NCI-H1694 treated with DMSO at 0.1 percent for 48 hours (cell line): ENCODE results near the gene CLEC4M.
"Not testable (repeated sequence)": the region's sequence is repeated elsewhere in the genome, so short reads cannot be mapped to it uniquely, and the experiment has no call there.

ENCODE experiments used
- DNase-seq: peaks from one replicate; lab custom pipeline; 2025; lab: John Stamatoyannopoulos, UW

CLEC4M gene

DNA sequence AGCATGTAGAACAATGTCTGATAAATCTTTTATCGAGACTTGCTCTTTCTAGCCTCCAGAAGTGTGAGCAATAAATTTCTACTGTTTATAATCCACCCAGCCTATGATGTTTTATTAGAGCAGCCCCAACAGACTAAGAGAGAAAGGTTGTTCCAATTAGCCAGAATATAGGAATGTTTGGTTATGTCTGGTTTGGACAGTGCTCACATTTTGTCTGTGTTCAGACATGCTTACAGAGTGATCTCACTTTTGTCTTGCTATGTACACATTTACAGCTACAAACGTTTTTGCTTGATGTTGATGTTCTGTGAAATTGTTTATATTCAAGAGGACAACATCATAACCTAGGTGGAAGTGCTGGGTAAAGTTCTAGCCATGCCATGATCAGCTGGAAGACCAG lies 48.9 kb downstream of the CLEC4M start:
- DNase-seq: no peak

DNA sequence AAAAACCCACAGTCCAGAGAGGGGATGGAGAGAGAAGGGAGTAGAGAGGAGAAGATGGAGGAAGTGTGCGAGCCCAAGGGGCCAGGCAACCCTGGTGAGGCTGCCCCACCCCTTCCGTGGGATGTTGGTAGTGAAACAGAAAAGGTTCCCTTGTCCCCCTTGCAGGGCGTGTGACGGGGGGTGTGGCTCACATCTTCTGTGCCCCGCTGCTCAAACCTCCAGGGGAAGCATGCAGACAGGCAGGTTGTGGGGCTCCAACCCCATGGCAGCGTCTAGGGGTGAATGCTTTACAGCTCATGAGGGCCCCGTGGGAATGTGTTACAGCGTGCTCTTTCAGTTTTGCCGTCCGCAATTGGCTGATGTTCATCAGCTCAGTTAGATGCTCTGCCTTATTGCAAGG lies 52.3 kb downstream of the CLEC4M start:
- DNase-seq: no peak

DNA sequence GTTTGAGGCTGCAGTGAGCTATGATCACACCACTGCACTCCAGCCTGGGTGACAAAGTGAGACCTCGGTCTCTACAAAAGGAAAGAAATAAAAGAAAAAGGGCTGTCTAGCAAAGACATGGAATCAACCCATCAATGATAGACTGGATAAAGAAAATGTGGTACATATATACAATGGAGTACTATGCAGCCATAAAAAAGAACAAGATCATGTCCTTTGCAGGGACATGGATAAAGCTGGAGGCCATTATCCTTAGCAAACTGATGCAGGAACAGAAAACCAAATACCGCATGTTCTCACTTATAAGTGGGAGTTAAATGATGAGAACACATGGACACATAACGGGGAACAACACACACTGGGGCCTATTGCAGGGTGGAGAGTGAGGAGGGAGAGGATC lies 53.0 kb downstream of the CLEC4M start:
- DNase-seq: not testable (repeated sequence)

DNA sequence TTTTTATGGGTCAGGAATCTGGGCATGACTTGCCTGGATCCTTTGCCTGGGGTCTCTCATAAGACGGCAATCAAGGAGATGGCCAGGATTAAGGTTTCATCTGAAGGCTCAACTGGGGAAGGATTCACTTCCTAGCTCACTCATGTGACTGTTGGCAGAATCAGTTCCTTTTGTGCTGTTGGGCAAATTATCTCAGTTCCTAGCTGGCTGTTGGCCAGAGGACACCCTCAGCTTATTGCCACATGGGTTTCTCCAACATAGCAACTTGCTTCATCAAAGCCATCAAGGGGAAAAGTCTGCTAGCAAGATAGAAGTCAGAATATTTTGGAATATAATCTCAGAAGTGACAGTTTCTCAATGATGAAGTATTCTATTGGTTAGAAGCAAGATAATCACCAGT lies 54.8 kb downstream of the CLEC4M start:
- DNase-seq: no peak

DNA sequence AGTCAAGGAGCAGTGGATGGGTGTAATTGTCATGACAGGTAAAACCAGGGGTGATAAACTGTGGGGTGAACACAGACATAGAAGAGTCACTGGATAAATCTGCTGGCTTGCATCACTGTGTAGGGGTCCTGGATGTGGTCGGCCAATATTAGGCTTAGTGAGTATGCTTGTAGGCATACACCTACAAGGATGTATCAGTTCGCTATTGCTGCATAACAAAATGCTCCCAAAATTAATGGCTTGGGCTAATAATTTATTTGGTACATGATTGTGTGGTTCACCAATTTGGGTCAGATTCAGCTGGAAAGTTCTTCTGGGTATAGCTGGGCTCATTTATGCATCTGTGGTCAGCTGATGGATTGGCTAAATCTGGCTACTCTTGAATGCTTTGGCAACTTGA lies 55.8 kb downstream of the CLEC4M start:
- no peak for DNase-seq
